Left renal pelvis (tissue), 4 donors: ENCODE data around the gene CD4. TPM values are rescaled to one million over a fixed set of nuclear protein-coding genes. Genes with fewer than 3 reads are reported as not detected.

Experiments used
- DNase-seq, 4 donors: peaks; one replicate each; pipeline ENCODE4 v3.0.0-alpha.2; 2013; ENCODE audit warnings: low read depth in 4 of 4, low spot score in 3 of 4
- polyA plus RNA-seq, 4 donors: library from polyadenylated mRNA; unstranded; fragments of 120-200 nt; gene quantifications; one replicate each; pipeline ENCODE4 v1.2.1, GENCODE V29; 2013; ENCODE audit not compliant: insufficient read length in 4 of 4

The CD4 gene
- polyA plus RNA-seq, 4 donors = 18.7 to 31.0 (median 26.5) TPM

DNA sequence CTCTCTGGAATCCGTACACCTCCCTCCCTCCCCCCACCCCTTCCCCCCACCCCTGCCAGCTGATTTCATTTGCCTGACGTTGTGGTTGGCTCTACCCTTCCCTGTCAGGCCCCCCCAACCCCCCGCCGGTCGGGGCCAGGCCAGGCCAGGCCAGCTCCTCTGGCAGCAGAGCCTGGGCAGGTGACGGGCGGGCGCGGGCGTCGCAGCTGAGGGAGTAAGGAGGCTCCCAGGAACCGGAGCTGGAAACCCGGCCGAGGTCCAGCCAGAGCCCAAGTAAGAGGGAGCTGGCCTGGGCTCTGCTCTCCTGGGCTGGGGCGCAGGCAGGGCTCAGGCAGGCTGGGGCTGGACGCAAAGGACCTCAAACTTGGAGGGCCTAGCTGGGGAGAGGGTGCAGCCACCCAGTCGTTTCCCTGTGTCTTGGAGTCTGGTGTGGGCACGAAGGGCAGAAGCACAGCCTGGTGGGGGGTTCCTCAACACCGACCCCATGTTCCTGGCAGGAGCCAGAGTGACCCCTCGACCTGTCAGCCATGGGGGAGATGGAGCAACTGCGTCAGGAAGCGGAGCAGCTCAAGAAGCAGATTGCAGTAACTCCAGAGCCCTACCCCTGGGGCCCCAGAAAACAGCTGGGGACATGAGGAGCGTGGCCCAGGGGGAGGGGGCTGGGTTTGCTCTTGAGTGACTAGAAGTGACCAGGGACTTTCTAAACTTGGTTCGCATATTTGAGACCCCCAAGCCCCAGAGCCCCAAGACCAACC, 51.6 kb downstream of the CD4 start, which contains the start of gene GNB3:
Gene GNB3, plus strand, starts transcription at position 165 of the 755 bp plus-strand sequence. Its CDS starts 363 bp downstream, at position 528.
- DNase-seq = no peak

DNA sequence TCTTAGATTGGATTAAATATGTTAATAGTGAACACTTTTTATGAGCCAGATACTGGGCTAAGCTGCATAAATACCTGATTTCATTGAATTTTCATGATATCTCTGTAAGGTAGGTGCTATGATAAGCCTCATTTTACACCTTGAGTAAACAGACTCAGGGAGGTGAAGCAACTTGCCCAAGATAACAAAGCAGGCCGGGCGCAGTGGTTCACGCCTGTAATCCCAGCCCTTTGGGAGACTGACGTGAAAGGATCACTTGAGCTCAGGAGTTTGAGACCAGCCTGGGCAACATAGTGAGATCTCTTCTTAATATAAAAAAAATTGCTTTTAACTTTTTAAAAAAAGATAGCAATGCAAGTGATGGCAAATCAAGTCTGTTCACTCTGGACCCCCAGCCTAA, 52.7 kb downstream of the CD4 start:
- DNase-seq = no peak

DNA sequence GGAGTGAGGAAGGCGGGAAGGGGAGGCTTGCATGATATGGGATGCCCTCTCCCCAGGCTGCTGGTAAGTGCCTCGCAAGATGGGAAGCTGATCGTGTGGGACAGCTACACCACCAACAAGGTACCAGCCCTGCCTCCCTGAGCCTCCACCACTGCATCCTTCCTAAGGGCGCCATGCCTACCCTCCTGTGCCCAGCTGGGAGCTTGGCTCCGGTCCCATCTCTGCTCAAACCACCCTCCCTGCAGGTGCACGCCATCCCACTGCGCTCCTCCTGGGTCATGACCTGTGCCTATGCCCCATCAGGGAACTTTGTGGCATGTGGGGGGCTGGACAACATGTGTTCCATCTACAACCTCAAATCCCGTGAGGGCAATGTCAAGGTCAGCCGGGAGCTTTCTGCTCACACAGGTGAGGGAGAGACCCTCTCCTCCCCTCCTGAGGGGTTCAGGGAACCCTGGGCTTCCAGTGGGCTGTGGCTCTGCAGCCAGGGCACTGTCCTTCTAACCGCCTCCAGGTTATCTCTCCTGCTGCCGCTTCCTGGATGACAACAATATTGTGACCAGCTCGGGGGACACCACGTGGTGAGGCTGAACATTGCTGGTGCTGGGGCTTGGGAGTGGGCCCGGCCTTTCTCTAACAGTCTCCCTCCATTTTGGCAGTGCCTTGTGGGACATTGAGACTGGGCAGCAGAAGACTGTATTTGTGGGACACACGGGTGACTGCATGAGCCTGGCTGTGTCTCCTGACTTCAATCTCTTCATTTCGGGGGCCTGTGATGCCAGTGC, 54.0 kb downstream of the CD4 start:
- DNase-seq = no peak

DNA sequence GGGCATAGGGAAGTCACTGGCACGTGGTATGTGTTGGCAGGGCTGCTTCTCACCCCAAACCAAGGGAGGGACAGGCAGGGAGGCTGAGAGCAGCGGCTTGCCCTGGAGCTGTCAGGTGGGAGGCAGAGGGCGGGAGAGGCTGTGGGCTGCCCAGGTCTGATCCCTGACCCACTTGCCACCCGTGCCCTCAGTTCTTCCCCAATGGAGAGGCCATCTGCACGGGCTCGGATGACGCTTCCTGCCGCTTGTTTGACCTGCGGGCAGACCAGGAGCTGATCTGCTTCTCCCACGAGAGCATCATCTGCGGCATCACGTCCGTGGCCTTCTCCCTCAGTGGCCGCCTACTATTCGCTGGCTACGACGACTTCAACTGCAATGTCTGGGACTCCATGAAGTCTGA, 56.1 kb downstream of the CD4 start:
- DNase-seq = no peak

DNA sequence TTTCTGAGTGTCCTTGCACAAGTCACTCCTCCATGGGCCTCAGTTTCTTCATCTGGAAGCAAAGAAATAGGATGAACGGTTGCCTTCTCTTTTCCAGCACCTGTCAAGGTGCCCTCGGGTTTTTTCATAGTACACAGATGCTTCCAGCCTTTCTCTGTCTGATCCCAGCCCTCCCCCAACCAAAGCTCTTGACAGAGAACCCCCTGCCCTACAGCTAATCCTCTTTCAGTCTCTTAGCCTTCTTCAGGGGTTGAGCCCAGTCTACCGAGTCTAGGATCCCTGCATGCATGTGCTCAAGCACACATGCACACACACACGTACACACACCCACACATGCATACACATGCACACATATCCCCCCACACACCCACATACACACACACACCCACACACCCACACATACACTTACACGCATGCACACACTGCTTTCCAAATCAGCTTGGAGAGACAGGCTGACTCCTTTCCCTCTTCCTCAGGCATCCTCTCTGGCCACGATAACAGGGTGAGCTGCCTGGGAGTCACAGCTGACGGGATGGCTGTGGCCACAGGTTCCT, 57.1 kb downstream of the CD4 start:
- DNase-seq = no peak

DNA sequence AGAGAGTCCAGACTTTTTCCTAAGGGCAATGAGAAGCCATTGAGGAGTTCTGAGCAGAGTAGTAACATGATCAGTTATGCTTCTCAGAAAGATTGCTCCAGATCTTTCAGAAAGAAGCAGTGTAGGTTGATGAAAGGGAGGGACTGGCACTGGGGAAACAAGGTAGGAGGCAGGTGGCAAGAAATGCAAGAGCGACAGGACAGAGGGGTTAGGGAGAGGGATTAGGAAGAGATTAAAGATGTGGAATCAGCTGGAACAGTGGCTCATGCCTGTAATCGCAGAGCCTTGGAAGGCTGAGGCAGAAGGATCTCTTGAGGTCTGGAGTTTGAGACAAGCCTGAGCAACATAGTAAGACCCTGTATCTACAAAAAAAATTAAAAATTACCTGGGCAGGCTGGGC, 58.3 kb downstream of the CD4 start:
- DNase-seq = no peak

DNA sequence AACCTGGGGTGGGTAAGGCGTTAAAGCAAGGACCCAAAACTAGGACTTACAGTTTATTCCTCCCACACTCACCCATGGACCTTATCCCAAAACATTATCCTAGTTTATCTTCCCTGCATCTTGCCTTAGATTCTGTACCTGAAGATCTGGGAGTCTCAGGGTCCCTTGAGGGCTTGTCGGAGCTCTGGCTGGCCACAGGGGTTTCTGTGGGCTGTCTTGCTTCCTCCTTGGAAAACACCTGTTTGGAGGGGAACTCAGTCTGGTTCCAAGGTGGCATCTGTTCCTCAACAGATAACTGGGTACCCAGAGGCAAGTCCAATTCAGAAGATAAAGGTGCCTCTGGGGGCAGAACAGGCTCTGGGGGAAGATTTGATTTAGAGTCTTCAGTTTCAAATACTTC, 60.1 kb downstream of the CD4 start:
- no peak for DNase-seq

DNA sequence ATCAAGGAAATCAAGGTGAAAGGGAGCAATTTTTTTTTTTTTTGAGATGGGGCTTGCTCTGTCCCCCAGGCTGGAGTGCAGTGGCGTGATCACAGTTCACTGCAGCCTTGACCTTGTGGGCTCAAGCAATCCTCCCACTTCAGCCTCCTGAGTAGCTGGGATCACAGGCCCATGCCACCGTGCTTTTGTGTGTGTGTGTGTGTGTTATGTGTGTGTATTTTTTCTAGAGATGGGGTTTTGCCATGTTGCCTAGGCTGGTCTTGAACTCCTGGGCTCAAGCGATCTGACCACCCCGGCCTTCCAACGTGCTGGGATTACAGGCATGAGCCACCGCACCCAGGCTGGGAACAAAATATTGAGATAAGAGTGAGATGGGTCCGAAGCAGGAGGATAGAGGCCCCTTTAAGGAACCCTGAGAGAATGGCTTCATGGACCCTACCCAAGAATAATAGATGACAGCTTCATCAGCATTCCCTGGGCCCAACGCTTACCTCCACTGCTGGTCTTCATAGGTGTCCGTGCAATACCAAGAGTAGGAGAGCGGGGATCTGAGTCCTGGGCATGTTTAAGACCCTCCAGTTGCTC, 60.7 kb downstream of the CD4 start:
- DNase-seq = no peak

DNA sequence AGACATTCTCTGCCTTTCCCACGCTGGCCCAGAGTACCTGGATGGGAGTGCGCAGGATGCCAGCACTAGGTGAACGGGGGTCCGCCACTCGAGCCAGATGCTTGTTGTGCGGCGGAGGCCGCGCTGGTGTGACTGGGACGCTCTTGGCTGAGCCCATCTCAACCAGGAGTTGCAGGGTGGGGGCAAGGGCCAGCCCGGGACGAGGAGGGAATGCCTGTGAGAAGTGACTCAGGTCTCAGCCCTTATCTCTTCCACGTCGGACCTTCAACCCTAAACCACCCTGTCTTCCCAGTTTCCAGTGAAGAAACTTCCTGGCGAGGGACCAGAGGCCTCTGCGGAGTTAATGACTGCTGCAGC, 61.4 kb downstream of the CD4 start:
- no peak for DNase-seq

DNA sequence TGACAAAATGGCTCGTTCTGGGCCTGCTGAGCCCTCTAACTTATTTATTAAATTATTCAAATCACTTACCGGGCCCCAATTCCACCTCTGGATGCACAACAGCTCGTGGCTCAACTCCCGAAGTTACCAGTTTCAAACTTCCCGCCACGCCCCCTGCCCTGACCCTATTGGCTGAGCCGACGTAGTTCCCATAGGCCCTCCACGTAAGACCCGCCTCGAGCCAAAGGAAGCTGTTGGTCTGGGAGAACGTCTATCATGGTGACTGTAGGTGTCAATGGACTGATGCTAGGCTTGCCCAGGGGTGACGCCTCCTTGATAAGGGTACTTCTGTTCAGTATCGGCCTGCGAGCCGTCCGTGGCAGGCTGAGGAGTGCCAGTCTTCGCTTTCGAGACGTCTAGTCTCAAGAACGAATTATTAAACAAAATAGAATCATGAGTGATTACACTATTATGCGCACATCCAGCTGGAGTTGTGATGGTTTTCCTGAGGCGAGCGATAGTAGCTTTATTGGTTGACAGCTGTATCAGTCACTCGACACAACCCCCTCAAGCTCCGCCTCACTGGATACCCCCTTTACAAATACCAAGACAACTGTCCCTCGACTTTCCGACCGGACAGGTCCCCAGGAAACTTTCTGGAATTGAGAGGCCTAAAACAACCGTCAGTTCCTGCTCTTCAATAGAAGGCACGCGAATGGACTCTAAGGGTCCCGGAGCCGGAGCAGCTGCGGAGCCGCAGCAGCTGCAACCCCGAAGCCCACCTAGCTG, 62.0 kb downstream of the CD4 start, which contains the start of gene CDCA3:
Gene CDCA3, minus strand, starts transcription at position 134 of the 768 bp plus-strand sequence. CDS start 334 bp downstream, outside the sequence.
- DNase-seq = peak in 2 of 4 donors; percentile 90 to 93

DNA sequence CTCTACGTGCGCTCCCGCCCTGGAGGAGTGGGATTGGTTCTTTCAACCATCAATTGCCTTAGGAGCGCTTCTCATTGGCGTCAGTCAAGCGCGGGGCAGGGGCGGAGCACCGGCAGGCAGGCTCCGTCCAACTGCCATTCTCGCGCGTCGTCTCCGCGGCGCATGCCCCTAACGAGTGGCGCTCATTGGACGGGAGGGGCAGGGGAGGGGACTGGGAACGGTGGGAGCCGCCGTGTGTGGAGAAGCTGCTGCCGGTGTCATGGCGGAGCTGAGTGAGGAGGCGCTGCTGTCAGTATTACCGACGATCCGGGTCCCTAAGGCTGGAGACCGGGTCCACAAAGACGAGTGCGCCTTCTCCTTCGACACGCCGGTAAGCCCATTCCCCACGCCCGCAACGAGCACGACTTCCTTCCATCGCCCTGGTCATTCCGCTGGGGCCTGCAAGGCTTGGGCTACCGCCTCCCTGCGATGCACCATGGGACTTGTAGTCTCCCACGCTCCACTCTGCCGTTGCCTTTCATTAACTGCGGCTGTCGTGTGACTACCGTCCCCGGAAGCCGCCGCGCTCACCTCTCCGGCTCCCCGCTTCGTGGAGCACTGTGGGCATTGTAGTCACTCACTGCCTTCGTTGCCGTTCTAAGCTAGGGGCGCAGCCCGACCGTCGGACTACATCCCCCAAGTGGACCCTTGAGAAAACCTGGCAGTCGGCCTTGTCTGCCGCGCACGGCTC, 62.8 kb downstream of the CD4 start, which contains the start of gene USP5:
Gene USP5, plus strand, starts transcription at position 230 of the 730 bp plus-strand sequence. Its CDS starts 30 bp downstream, at position 260.
- DNase-seq = peak; percentile 98 to 99 (median 99)

DNA sequence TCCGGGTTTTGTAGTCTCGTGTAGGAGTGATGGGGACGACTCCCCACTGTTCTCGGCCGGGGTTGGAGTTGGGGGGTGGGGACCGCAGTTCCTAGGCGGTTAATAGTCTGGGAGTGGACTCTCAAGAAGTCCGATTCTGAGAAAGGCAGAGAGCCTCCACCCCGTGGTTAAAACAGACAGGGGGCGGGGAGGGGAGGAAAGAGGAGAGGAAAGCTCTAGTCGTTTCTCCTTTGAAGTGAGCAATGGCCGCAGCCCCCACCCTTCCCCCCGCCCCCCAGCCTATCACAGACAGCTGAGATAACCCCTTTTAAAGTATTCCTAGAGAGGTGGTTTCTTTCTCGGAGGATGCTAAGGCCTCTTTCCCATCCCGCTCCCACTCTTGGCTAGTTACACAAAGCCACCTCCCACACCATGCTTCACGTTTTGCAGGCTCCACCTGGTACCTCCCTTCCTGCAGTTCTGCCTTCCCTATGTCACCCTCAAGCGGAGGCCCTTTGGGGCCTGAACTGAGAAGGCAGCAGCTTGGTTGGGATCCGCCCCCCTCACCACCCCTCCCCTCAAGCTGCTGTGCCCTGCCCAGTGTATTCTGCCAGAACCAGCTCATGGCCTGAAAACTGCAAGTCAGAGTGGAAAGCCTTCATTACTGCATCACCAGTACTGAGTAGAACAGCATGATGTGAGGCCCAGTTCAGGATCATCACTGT, 63.5 kb downstream of the CD4 start:
- DNase-seq = no peak

DNA sequence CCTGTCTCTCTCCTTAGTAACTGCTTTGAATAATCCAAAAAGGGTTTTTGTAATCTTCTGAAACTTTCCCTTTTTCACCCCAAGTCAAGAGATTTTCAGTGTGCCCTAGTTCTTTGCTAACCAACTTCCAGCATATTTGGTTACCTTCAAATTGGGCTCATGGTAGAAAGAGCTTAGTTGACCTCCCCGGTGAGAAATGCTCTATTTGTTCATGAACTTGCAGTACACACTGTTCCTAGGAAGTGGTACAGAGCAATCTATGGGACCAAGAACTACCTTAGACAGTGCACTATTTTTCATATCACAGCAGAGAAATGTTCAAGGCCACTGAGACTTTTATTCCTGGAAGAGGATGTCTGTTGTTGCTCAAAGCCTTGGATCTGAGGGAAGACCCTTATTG, 64.3 kb downstream of the CD4 start:
- no peak for DNase-seq

DNA sequence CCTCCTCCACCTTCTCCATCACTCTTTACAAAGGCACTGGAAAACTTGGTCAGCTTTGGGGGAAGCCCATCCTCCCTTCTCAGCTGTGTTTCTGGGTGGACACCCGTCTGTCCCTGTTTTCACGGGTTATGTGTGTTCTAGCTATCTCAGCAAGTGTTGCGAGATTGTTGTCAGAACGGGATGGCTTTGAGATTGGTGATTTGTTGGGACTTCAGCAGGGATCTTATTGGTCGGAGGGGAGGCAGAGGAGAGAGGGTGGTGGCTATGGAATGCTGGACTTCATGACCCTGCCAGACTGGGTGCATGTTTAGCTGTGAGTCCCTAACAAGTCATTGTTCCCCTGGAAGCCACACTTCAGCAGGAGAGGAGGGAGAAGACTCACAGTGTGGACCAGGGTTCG, 64.7 kb downstream of the CD4 start:
- no peak for DNase-seq

DNA sequence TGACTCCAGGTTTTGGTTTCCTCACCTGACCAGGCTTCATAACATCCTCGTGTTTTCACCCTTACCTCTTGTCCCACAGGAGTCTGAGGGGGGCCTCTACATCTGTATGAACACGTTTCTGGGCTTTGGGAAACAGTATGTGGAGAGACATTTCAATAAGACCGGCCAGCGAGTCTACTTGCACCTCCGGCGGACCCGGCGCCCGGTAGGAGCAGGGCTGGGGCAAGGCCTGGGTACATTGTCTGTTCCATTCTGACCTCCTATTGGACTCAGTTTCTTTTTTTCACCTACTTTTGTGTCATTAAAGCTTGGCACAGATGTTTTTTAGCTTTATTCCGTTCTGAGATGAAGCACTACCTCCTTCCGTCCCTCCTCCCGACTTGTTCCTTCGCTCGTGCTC, 66.0 kb downstream of the CD4 start:
- DNase-seq = no peak

DNA sequence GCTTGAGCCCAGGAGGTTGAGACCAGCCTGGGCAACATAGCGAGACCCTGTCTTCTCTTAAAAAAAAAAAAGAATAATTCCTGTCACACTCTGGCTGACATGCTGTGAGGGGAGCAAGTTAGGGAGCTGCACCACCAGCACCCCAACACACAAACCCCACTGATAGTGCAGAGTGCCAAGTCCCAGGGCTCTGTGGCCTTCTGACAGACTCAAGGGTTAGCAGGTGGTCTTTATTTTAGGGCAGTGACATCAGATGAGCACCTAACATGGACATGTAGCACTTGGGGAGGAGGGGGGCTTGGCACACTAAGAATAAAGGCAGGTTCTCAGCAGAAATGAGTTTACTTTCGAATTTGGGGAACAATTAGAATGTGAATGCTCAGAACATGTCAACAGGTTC, 69.5 kb downstream of the CD4 start:
- DNase-seq = no peak

DNA sequence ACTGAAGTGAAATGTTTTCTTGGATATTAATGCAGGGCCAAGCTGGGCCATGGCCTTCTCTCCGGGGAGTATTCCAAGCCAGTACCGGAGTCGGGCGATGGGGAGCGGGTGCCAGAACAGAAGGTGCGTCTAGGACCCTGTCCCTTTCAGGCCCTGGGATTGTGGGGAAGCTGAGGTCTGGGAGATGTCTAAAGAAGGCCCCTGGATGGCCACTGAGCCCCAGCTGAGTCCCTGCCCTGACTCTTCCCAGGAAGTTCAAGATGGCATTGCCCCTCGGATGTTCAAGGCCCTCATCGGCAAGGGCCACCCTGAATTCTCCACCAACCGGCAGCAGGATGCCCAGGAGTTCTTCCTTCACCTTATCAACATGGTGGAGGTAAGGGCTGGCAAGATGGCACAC, 70.8 kb downstream of the CD4 start:
- no peak for DNase-seq

DNA sequence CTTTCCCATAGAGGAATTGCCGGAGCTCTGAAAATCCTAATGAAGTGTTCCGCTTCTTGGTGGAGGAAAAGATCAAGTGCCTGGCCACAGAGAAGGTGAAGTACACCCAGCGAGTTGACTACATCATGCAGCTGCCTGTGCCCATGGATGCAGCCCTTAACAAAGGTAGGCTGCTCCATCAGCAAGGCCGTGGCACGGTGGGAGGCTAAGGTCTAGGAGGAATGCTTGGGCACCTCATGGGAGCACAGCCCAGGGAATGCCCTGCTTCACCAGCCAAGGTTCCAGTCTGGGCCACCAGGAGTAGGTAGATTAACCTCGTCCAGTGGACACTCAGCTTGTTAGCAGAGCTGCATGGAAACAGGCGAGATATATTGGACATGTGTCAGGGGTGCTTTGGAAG, 71.6 kb downstream of the CD4 start:
- DNase-seq = no peak

DNA sequence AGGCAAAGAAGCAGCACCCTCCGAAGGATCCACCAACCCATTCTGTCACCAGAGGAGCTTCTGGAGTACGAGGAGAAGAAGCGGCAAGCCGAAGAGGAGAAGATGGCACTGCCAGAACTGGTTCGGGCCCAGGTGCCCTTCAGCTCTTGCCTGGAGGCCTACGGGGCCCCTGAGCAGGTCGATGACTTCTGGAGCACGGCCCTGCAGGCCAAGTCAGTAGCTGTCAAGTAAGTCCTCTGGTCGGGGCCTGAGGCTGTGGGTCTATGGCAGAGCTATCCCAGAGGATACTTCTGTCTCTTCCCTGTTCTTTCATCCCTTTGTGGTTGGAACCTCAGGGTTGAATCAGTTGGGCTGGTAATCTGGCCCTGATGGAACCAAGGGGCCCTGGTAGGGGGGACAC, 72.1 kb downstream of the CD4 start:
- DNase-seq = no peak
